Fibroblast of villous mesenchyme (primary cell): ENCODE measurements around the gene FOXP2. TPM values are rescaled to one million over a fixed set of nuclear protein-coding genes. Genes with fewer than 3 reads are reported as not detected.
"Not testable (repeated sequence)": the region's sequence is repeated elsewhere in the genome, so short reads cannot be mapped to it uniquely, and the experiment has no call there.

Experiments
- DNase-seq: peaks from one replicate; pipeline ENCODE4 v3.0.0-alpha.2; 2010; ENCODE audit warnings: low read depth
- H3K4me3 ChIP-seq: 2 replicates; pipeline ENCODE4 v1.5.1; 2011; ENCODE audit warnings: low read depth, mild to moderate bottlenecking, low read length
- total RNA-seq: library from RNA; depleted of rRNA; stranded (reverse); fragments of >200 nt; gene quantifications from 2 replicates; pipeline ENCODE4 v1.2.3, GENCODE V29; 2012
- TF ChIP-seq, protein P1 (sequence below): IDR thresholded peaks from 2 replicates; pipeline ENCODE4 v1.5.1; 2012; ENCODE audit warnings: low read depth, mild to moderate bottlenecking, low read length; ENCODE audit not compliant: insufficient read depth

Gene FOXP2
- total RNA-seq, 1 donor, result 0.86 TPM

DNA sequence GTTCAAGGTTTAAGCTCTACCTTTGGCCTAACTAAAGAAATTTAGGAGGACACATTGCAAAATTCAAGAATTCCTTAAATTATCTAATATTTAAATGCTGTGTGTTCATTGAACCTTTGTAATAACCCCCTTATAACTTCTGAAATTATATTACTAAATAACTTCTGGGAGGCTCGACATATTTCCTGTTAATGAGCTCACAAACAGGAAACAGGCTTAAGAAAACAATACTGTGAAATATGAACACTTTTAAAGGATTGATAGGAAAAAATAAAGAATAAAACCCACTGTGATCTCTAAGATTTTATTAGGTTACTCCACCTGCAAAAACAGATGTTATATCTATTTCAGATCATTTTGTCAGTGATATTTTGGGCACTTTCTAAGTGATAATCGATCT lies 74.1 kb downstream of the FOXP2 start:
- no peak for DNase-seq
- H3K4me3 ChIP-seq, result no peak overlapping the region
- TF ChIP-seq, protein P1, sequence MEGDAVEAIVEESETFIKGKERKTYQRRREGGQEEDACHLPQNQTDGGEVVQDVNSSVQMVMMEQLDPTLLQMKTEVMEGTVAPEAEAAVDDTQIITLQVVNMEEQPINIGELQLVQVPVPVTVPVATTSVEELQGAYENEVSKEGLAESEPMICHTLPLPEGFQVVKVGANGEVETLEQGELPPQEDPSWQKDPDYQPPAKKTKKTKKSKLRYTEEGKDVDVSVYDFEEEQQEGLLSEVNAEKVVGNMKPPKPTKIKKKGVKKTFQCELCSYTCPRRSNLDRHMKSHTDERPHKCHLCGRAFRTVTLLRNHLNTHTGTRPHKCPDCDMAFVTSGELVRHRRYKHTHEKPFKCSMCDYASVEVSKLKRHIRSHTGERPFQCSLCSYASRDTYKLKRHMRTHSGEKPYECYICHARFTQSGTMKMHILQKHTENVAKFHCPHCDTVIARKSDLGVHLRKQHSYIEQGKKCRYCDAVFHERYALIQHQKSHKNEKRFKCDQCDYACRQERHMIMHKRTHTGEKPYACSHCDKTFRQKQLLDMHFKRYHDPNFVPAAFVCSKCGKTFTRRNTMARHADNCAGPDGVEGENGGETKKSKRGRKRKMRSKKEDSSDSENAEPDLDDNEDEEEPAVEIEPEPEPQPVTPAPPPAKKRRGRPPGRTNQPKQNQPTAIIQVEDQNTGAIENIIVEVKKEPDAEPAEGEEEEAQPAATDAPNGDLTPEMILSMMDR, result no peak

DNA sequence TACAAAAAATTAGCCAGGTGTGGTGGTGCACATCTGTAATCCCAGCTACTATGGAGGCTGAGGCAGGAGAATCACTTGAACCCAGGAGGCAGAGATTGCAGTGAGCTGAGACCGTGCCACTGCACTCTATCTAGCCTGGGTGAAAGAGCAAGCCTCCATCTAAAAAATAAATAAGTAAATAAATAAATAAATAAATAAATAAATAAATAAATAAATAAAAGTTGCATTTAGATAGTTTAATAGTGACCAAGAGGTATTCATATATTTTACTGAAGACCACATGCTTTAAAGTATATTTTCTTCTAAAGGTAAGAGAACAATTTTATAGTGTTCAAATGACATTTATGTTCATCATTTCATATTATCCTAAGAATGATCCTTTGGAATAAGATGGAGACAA lies 82.9 kb downstream of the FOXP2 start:
- DNase-seq, H3K4me3 ChIP-seq: not testable (repeated sequence)

DNA sequence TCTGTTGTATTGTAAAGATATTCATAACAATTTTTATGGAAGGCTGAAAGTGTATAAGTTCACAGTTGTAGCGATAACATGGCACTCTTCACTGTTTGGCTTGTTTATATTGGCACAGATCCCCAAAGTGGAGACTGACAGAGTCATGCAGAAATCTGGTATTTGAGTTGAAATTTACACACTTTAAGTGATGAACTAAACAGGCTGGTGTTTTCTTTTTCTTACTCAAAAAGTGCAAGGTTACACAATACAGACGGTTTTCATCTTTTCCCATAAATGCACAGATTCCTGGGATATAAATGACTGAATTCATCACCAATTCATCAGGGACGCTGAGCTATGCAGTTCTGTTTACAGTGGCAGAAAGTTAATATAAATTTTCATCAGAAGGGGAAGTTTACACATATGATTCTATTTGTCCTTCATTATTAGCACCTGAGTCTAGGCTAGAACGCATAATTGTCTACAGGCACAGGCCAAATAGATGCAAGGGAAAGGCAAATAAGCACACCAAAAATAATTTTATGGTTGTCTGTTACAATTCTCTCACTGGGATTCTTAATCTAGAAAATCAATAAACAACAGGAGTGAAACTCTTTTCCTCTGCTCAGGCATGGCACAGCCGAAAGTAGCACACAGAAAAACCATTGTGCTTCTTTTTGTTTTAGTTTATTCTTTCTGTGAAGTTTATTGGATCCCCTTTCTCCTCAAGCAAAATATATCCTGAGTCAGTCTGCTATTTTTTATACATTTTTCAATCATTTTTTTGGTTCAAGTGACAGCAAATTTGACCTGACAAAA lies 88.0 kb downstream of the FOXP2 start:
- H3K4me3 ChIP-seq, result no peak overlapping the region
- peak; percentile 6 for DNase-seq
- TF ChIP-seq, protein P1, result no peak

DNA sequence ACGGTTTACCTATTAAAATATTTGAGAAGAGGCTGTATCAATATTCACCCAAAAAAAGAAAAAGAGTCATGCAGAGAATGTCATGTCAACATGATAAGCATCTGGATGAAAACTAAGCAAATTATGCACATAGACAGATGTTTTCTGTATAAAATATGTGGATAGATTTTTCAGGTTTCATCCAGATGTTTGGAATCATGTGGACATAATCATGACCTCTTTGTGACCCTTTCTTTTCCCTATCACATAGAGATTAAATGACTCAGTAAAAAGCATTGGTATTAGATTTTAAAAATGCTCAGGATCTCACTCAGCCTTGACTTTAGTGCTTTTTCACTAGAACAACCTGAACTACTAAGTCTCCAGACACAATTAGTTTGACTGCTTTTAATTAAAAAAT lies 90.0 kb downstream of the FOXP2 start:
- TF ChIP-seq, protein P1, result no peak
- no peak for DNase-seq
- H3K4me3 ChIP-seq, result no peak overlapping the region

DNA sequence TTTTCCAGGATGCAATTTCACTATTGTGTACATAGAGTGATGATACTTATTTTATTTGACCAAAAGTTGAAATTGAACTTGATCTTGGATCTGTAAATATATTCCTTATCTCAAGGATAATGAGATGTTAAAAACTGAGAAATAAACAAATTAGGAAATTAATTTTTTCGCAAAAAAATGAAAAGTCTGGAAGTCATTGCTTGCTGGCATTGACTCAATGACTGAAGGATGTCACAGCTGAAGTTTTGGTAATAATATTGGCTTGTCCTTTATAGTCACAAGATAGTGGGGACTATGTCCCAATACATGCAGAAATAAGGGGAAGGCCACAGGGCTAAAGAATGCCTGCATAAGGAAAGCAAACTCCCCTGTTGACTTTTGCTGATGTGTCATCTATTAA lies 92.8 kb downstream of the FOXP2 start:
- no peak for DNase-seq
- TF ChIP-seq, protein P1, result no peak
- H3K4me3 ChIP-seq, result no peak overlapping the region

DNA sequence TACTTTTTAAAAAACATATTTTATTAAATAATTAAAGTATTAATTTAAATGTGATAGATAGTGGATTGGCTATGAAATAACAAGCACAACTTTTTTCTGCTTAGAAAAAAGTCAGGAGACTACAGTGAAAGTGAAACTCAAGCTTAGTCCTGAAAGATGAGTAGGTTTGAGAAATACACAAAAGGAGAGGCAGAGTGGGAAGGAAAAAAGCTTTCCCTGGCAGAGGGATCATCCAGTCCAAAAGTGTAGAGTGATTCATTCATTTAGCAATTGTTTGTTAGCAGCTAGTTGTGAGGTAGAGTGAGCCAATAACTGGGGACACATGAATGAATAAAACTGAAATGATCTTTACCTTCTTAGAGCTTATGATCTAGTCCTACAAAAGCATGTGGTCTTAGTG lies 93.5 kb downstream of the FOXP2 start:
- TF ChIP-seq, protein P1, result no peak
- H3K4me3 ChIP-seq, result no peak overlapping the region
- peak; percentile 41 for DNase-seq

DNA sequence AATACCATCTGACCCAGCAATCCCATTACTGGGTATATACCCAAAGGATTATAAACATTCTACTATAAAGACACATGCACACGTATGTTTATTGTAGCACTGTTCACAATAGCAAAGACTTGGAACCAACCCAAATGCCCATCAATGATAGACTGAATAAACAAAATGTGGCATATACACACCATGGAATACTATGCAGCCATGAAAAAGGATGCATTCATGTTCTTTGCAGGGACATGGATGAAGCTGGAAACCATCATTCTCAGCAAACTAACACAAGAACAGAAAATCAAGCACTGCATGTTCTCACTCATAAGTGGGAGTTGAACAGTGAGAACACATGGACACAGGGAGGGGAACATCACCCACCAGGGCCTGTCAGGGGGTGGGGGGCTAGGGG lies 96.2 kb downstream of the FOXP2 start:
- DNase-seq, H3K4me3 ChIP-seq: not testable (repeated sequence)

DNA sequence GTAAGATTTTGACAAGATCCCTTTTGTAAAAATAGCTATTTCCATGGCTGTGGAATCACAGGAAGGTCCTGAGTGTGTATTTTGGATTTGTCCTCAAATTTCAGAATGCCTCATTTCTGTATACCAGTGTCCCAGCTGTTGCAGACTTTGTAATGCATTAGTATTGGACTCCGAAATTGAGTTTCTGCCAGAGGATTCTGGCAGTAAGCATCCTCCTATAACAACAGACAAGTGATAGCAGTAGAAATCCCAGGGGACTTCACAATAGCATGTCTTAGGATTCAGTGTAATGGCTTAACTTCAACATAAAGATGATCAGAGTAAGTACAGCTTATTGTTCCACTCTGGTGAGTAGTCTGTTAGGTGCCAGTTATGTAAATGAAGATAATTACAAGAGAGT lies 104.6 kb downstream of the FOXP2 start:
- DNase-seq, result no peak
- TF ChIP-seq, protein P1, result no peak
- no peak overlapping the region for H3K4me3 ChIP-seq
